ENCODE data around the gene LDB3.
"Not testable (repeated sequence)": the region's sequence is repeated elsewhere in the genome, so short reads cannot be mapped to it uniquely, and the experiment has no call there.

The LDB3 gene

DNA sequence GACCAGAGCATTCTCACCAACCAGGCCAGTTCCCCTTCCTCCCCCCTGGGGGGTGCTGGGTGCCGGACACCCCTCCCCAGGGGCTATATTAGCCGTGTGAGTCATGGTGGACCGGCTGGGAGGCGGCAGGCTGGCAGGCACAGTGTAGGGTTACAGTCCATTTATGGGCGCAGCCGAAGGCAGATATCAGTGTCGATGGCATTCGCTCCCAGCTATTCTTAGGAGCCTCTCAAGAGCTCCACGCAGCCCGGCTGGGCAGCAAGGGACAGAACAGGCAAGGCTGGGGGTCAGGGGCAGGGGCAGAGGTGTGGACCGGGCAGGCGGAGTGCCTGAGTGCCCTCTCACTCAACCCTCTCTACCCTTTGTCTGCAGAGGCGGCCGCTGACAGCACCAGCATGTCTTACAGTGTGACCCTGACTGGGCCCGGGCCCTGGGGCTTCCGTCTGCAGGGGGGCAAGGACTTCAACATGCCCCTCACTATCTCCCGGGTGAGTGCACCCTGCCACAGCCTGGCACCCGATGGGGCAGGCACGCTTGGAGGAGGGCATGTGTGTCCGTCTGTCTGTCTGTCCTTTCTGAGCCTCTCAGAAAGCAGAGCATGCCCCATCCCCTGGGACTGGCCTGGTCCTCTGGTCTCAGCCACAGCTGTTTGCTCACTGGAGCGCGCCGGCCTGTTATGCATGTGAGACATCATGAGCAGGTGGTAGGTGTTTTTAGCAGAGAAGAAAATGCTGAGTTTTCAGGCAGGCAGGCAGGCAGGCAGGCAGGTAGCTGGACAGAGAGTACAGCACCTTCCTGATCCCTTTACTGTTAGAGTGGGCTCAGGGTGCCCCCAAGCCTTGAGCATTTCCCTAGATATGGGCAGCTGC lies at the start of gene LDB3:
Gene LDB3, plus strand, starts transcription at position 215 of the 869 bp plus-strand sequence. Its CDS starts 181 bp downstream, at position 396.
- peak; percentile 41 to 58 for DNase-seq

DNA sequence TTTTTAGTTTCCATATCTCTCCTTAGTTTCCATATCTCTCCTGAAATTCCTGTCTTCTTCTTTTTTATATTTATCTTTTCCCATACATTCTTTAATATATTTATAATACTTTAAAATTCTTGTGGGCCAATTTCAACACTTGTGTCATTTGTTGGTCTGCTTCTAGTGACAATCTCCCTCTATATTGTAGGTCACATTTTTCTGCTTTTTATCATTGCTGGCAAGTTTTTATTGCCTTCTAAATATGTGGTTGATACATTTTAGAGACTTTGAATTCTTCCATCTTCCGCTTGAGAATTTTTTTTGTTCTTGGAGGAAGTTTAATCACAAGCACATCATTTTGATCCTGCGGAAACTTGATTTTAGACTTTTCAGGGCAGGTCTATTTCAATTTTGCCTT lies 40.0 kb upstream of the LDB3 start:
- DNase-seq: no peak

DNA sequence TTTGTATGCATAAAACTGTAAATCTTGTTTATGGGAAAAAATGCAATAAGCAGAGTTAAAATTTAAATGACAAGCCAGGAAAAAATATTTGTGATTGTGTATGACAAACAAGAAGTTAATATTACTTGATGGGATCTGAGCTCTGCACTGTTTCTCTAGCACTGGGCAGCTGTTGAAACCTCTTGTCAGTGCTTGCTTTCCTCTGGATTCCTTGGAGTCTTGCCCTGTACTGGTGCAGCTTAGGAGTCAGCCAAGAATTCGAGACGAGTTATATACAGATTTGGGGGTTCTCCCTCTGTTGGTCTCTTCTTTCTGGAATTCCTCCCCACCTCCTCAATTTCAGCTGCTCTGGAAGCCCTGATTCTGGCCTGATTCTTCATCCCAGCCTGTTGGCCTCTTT lies 38.2 kb upstream of the LDB3 start:
- no peak for DNase-seq

DNA sequence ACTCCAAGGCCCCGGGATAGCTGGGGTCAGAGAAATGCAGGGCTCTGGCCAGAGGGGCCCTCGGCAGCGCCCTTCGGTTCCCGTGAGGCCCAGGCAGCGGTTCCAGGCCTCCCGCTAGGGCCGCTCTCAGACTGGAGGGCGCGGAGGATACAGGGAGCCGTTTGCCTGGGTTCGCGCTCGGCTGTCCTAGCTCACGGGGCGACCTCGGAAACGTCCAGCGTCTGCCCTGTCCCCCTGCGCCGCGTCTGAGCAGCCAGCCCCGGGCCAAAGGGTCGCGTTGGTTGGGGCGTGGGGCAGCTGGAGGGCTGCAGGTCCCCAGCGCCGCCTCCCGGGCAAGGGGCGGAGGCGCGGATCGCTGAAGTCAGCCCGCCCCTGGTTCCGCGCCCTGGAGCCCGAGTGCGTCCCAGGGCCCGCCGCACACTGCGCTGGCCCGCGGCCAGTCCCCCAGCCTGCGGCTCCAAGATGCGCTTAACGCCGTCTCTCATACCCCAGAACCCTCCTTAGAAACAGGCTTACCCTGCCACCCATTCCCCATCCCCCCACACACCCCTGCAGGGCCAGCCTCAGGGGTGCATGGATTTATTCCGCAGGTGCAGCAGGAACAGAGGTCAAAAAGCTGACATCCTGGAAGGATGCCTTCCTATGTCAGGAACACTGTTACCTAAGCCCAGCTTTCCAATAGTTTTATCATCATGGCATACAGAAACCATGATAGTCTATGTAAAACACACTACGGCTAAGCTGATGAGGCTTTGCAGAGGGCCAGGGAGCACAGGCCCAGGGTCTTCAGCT lies 36.1 kb upstream of the LDB3 start:
- DNase-seq: no peak

- no peak for DNase-seq
Observed at GRCh38 chr10:86632951-86633350, 35.4 kb upstream of the LDB3 start.

GRCh38 chr10:86635402-86635801 lies 32.9 kb upstream of the LDB3 start:
- DNase-seq: no peak

GRCh38 chr10:86636311-86636710 lies 32.0 kb upstream of the LDB3 start:
- no peak for DNase-seq

- no peak for DNase-seq
Observed at GRCh38 chr10:86642021-86642420, 26.3 kb upstream of the LDB3 start.

DNA sequence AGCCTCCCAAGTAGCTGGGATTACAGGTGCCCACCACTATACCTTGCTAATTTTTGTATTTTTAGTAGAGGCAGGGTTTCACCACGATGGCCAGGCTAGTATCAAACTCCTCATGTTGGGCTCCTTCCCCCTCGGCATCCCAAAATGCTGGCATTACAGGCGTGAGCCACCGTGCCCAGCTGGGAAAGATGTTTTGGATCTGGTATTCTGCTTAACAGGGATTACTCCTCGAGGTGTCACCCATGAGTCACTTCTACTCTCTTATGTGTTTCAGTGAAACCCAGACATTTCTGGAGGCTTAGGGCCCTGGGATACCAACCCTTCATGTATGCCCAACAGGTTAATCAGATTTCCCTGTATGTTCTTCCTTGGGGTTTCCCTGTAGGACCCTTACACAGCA lies 25.8 kb upstream of the LDB3 start:
- no peak for DNase-seq

DNA sequence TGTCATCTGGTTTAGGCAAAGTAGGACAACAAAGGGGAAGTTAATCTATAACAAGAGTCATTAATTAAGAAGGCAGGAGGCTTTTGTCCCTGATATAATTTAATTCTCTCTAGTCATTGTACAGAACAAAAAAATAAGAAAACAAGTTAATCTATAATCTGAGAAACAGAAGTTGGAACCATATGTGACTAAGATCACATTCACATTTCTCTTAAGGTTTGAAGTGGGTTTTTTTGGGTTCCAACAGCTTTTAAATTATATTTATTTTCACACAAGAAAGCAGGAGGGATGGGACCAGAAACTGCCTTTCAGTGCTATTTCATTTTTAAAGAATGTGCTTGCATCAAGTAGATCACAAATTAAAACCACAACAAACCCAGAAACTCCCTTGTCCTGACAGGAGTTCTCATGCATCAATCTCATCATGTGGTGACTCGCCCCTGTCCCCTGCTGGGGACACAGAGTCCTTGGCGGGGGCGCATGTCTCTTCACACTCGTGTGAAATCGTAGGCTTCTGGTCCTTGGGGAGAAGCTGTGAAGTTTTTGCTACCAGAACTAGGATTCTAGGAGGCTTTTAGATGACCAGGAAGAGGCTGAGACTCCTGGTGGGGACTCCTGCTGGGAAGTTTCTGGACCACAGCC lies 24.0 kb upstream of the LDB3 start:
- DNase-seq: peak in 1 of 2 experiments; percentile 2

GRCh38 chr10:86644794-86645445 lies 23.4 kb upstream of the LDB3 start:
- DNase-seq: no peak

DNA sequence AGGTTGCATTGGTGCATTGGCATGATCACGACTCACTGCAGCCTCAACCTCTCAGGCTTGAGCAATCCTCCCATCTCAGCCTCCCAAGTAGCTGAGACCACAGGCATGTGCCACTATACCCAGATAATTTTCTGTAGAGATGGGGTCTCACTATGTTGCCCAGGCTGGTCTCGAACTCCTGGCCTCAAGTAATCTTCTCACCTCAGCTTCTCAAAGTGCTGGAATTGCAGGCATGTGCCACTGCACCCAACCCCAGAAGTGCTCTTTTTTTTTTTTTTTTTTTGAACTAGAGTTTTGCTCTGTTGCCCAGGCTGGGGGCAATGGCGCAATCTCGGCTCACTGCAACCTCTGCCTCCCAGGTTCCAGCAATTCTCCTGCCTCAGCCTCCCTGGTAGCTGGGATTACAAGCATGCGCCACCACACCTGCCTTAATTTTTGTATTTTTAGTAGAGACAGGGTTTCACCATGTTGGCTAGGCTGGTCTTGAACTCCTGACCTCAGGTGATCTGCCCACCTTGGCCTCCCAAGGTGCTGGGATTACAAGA lies 22.6 kb upstream of the LDB3 start:
- DNase-seq: not testable (repeated sequence)

DNA sequence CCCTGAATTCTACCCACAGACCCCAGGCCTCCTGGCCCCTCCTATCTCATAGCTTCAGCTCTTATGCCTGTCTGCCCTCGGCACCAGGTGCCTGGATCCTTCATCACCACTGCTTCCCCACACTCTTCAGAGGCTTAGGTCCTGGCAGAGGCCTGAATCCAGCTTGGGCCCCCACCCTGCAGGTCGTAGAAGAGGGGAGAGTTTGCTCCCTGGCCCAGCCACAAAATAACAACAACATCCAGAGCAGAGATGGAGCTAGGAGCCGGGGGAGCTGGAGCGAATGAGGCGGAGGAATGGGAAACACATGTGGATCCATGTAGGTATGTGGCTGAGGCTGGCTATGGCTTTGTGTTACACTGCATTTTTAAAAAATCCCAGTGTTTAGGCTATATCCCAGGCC lies 21.8 kb upstream of the LDB3 start:
- no peak for DNase-seq

DNA sequence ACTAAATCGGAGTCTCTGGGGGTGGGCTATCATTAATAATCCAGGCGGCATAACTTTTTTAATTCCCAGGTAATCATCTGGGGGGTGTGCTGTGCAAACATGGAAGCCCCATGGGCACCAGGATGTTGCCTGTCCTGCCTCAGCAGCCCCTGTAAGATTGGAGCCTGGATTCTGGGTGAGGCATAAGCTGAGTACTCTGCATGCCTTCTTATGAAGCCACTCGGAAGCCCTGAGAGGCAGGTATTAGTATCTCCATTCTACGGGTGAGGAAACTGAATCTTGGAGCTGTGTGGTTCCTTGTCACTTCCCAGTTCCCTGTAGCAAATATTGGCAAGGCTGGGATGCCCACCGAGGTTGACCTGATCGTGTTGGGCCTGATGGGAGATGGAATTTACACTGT lies 21.4 kb upstream of the LDB3 start:
- DNase-seq: no peak

DNA sequence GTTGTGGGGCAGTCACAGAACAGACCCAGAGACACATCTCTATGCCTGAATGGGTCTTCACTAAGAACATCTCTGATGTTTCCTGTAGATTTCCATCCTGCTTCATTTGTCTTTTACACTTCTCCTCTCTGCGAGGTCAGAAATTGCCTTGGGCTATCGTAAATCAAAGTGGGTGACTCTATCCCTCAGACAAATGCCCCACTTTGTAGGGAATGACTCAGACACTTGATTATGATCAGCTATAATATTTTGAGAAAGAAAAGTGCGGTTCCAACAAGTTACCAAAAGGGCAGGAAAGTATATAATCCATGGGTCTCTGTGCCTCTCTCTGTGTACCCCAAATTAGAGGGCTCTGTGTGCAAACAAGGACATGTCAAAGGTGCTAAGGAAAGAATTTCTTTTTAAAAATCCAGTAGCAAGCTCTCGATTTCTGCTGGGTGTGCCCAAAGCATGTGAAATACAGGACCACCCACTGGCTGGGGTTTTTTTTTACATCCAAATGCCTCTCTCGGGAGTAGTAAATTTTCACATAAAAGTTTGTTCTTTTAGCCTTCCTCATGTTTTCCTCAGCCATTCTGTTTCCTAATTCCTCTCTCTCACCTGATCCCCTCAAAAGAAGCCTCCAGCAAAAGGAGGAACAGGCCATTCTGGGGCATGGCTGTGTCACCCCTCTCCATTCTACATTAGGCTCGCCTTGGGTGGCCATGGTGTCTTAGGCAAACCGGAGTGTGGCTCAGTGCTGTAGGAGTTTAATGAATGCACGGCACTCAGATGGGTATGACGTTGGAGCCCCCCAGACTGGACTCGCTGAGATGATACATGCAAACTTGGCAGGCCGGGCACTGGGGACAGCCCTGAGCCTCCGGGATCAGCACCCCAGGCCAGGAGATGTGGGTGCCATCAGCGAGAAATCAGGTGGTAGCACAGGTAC lies 20.3 kb upstream of the LDB3 start:
- no peak for DNase-seq

- peak; percentile 58 to 65 for DNase-seq
Observed at GRCh38 chr10:86648704-86649427, 19.4 kb upstream of the LDB3 start.

- peak in 1 of 2 experiments; percentile 15 for DNase-seq
Observed at GRCh38 chr10:86649471-86650150, 18.7 kb upstream of the LDB3 start.

- no peak for DNase-seq
Observed at GRCh38 chr10:86650151-86650550, 18.2 kb upstream of the LDB3 start.

GRCh38 chr10:86651021-86651471 lies 17.3 kb upstream of the LDB3 start:
- DNase-seq: peak; percentile 35 to 49
